Large intestine (tissue), 3 donors: ENCODE measurements around the gene NELFCD. TPM values are rescaled to one million over a fixed set of nuclear protein-coding genes. Genes with fewer than 3 reads are reported as not detected.

ENCODE experiments used
- DNase-seq, 2 donors: peaks; one replicate each; pipeline versions ENCODE4 v3.0.0 to v3.0.0-alpha.2; 2013
- H3K27ac ChIP-seq: one replicate; pipeline ENCODE4 v1.5.1; 2013; ENCODE audit warnings: low read length
- H3K27me3 ChIP-seq: 2 replicates; pipeline ENCODE4 v1.6.1; 2013; ENCODE audit warnings: low read length; ENCODE audit not compliant: control insufficient read depth, insufficient read depth
- H3K36me3 ChIP-seq: 2 replicates; pipeline ENCODE4 v1.6.1; 2013; ENCODE audit warnings: low read length; ENCODE audit not compliant: control insufficient read depth, insufficient read depth
- H3K4me1 ChIP-seq: one replicate; pipeline ENCODE4 v1.6.1; 2013; ENCODE audit warnings: low read length; ENCODE audit not compliant: control insufficient read depth, insufficient read depth
- H3K4me3 ChIP-seq: one replicate; pipeline ENCODE4 v1.5.1; 2013; ENCODE audit warnings: low read length
- H3K9me3 ChIP-seq: one replicate; pipeline ENCODE4 v1.6.1; 2013; ENCODE audit warnings: mild to moderate bottlenecking, low read depth, low read length, moderate library complexity; ENCODE audit not compliant: control insufficient read depth
- WGBS: methylation state at CpG from one replicate; pipeline ENCODE4 v1.1.5; 2013; ENCODE audit warnings: low lambda C conversion rate; ENCODE audit not compliant: insufficient coverage; 5-methylcytosine and 5-hydroxymethylcytosine counted together
- polyA plus RNA-seq: library from polyadenylated mRNA; unstranded; fragments of 120-200 nt; gene quantifications from one replicate; pipeline ENCODE4 v1.2.1, GENCODE V29; 2013

NELFCD gene
- polyA plus RNA-seq, 1 donor: 82.0 TPM

DNA sequence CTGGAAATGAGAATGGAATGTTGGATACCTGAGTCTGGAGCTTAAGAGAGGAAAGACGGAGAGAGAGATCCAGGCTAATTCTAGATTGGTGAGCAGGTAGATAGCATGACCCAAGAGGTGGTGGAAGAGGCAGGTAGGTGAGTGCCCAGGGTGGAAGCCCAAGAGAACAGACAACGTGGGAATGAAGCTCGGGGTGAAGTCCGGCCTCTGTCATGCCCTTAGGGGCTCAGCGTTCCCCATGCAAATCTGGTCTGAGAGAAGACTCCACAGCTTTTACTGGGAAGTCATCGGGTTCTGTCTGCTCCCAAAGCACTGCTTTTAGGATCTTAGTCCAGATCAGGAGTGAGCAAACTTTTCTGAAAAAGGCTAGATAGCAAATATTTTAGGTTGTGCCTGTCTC, 3.6 kb downstream of the NELFCD start:
- H3K27ac ChIP-seq: no peak overlapping the region
- H3K4me1 ChIP-seq: peaks cover 4% of the 10 kb centered on the region
- WGBS: 100% methylated on average over 1 of the region's 6 CpGs
- H3K36me3 ChIP-seq: peaks cover 39% of the 10 kb centered on the region
- no peaks in the 10 kb centered on the region for H3K9me3 ChIP-seq
- H3K4me3 ChIP-seq: no peak overlapping the region
- DNase-seq: no peak
- no peaks in the 10 kb centered on the region for H3K27me3 ChIP-seq

DNA sequence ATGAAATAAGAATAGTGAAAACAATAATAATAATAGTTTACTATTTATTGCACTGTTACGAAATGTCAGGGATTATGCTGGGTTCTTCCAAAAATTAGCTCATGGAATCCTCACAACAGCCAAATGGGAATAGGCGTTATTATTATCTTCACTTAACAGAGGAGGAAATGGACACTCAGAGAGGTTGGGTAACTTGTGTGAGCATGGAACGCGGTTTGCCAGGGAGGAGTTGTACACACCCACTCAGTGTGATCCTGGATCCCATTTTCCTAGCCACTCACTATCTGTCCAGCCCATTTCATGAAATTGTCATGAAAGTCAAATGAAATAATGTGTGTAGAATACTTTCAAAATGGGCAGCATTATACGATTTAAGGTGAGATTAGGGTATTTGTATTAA, 4.6 kb downstream of the NELFCD start:
- WGBS: no CpG with 5 or more reads among the region's 5 CpGs
- H3K4me1 ChIP-seq: peaks cover 4% of the 10 kb centered on the region
- no peak for DNase-seq
- H3K4me3 ChIP-seq: no peak overlapping the region
- peaks cover 48% of the 10 kb centered on the region for H3K36me3 ChIP-seq
- no peak overlapping the region for H3K27ac ChIP-seq
- no peaks in the 10 kb centered on the region for H3K9me3 ChIP-seq
- H3K27me3 ChIP-seq: no peaks in the 10 kb centered on the region

DNA sequence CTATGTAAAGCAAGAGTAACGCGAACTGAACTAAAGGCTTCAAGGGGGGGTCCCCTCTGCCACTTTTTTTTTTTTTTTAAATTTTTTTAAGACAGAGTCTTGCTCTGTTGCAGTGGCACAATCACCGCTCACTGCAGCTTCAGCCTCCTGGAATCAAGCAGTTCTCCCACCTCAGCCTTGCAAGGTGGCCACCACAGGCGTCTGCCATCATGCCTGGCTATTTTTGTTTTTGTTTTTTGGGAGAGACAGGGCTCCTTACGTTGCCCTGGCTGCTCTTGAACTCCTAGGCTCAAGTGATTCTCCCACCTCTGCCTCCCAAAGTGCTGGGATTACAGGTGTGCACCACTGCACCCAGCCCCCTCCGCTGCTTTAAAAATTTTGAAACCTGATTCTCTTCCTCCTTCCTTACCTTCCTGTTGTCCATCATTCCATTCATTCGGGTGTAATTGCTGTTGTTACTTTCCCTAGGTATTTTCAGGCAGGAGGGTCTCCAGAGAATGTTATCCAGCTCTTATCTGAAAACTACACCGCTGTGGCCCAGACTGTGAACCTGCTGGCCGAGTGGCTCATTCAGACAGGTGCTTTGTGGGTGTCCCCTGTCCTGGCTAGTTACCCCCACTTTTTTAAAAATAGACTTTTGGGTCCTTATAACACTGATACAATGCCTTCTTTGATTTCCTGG, 5.4 kb downstream of the NELFCD start:
- WGBS: 100% methylated on average over 1 of the region's 9 CpGs
- H3K4me1 ChIP-seq: peaks cover 4% of the 10 kb centered on the region
- peaks cover 55% of the 10 kb centered on the region for H3K36me3 ChIP-seq
- H3K27me3 ChIP-seq: no peaks in the 10 kb centered on the region
- H3K9me3 ChIP-seq: no peaks in the 10 kb centered on the region
- H3K27ac ChIP-seq: no peak overlapping the region
- H3K4me3 ChIP-seq: no peak overlapping the region
- no peak for DNase-seq

DNA sequence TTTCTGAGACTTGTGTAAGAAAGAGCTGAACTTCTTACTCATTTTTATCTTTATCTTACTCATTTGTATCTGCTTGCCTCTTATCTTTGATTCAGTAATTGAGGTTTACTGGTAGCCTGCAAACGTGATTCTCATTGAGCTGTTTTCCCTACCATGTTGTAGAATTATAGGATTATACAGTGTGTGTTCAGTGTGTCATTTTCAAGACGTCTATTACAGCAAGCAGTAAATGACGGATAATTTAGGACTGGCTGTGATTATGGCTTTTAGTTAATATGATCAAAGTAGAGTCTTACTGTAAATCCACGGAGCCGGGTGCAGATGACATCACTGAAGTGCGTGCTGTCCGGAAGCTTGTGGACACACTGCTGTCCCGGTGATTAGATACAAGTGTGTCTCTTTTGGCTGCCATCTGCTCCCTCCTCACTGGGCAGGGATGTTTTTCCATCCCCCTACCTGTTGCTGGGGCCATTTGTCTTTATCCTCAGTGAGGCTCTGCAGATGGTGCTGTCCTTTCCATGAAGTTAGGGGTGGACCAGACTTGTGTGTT, 6.0 kb downstream of the NELFCD start:
- Histone ChIP-seq H3K4me1 (peaks cover 4% of the 10 kb centered on the region), H3K4me3 (no peak overlapping the region), H3K36me3 (peaks cover 60% of the 10 kb centered on the region), H3K9me3 (no peaks in the 10 kb centered on the region), H3K27ac (no peak overlapping the region), H3K27me3 (no peaks in the 10 kb centered on the region)
- no peak for DNase-seq
- 70% methylated on average over 3 of the region's 8 CpGs for WGBS

DNA sequence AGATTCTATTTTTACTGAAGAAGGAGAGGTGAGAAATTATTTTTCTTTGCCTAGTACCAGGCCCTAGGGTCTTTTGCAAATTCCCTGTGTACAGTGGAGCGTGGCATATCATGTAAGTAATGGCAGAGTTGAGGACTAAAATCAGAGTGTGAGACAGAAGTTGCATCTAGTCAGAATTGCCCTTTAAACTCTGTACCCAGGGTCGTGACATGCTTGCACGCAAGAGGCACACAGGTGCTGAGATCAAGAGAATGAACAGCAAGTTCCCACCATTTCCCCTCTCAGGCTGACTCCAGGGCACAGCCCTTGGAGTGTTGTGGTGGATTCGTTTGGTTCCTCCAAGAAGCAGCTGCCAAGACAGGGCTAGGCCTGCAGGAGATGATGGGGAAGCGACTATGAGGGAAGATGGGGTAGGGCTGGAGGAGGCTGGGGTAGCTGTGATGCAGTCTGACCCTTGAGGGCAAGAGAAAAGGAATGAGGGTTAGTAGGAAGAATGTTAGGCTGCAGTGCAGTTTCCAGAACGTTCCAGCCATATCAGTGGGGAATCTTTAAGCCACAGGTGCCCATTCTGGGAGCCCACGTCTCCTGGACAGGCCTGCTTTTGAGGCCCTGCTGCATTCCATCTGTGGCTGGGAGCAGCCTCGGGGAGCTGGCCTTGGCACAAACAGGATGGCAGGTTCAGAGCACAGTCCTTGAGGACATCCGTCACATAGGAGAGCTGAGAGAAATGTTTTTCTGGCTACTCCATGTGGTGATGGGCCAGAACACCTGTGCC, 6.9 kb downstream of the NELFCD start:
- H3K4me1 ChIP-seq: no peaks in the 10 kb centered on the region
- H3K27ac ChIP-seq: no peak overlapping the region
- DNase-seq: no peak
- no peaks in the 10 kb centered on the region for H3K27me3 ChIP-seq
- no peaks in the 10 kb centered on the region for H3K9me3 ChIP-seq
- no CpG with 5 or more reads among the region's 9 CpGs for WGBS
- H3K4me3 ChIP-seq: no peak overlapping the region
- peaks cover 69% of the 10 kb centered on the region for H3K36me3 ChIP-seq

DNA sequence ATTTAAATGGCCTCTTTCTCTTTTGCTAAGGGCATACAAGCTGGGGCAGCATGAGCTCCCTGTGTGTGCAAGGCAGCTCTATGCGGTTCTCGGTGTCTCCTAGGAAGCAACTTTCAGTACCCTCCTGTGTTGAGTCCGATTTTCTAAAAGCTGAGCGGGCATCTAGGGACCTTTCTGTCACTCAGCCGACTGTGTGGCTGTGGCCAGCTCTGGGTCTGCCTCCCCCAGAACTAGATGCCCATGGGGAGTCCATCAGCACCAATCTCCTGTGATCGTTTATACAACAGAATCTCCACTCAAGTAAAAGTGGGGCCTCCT, 7.5 kb downstream of the NELFCD start:
- no peak for DNase-seq
- no peak overlapping the region for H3K4me3 ChIP-seq
- peaks cover 75% of the 10 kb centered on the region for H3K36me3 ChIP-seq
- H3K9me3 ChIP-seq: no peaks in the 10 kb centered on the region
- no peaks in the 10 kb centered on the region for H3K4me1 ChIP-seq
- H3K27me3 ChIP-seq: no peaks in the 10 kb centered on the region
- no CpG with 5 or more reads among the region's 6 CpGs for WGBS
- H3K27ac ChIP-seq: no peak overlapping the region

DNA sequence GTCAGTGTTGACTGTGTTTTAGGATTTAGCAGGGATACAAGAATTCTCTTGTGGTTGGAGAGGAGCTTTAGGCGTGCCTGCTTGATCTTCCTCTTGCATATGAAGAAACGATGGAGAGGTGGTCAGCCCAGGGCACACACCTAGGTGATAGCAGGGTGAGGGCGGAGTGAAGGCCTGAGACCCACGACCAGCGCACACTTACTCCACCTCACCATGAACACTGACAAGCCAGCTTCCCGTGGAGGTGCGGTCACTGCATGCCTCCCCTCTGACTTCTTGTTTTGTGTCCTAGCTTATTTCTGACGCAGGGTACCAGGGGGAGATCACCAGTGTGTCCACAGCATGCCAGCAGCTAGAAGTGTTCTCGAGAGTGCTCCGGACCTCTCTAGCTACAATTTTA, 8.1 kb downstream of the NELFCD start:
- Histone ChIP-seq H3K9me3 (no peaks in the 10 kb centered on the region), H3K27me3 (no peaks in the 10 kb centered on the region), H3K4me3 (no peak overlapping the region), H3K4me1 (no peaks in the 10 kb centered on the region), H3K27ac (no peak overlapping the region), H3K36me3 (peaks cover 81% of the 10 kb centered on the region)
- WGBS: no CpG with 5 or more reads among the region's 10 CpGs
- DNase-seq: no peak

DNA sequence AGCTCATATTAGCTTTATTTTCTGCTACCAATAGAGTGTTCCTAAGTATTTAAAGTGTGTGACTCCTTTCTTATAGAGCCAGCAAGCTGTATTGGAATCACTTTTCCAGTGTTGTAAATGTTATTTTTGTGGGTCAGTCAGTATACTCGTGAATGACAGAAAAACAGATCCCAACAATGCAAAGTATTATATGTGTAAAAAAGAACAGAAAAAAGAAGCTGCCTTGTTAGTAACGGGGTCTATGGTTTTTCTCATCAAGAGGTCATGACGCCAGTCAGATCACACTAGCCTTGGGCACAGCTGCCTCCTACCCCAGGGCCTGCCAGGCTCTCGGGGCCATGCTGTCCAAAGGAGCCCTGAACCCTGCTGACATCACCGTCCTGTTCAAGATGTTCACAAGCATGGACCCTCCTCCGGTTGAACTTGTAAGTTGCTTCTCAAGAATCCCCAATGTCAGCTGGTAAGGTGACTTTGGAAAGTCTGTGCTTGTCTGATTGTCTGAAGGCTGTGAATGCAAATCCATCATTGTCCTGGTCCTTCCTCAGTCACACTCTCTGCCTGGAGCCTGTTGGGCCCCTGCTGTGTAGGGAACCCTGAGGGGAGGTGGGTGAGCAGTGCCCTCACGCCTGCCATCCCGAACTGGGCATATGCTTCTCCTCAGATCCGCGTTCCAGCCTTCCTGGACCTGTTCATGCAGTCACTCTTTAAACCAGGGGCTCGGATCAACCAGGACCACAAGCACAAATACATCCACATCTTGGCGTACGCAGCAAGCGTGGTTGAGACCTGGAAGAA, 9.8 kb downstream of the NELFCD start:
- no CpG with 5 or more reads among the region's 14 CpGs for WGBS
- H3K4me3 ChIP-seq: no peak overlapping the region
- no peak overlapping the region for H3K27ac ChIP-seq
- H3K9me3 ChIP-seq: no peaks in the 10 kb centered on the region
- H3K27me3 ChIP-seq: no peaks in the 10 kb centered on the region
- peaks cover 94% of the 10 kb centered on the region for H3K36me3 ChIP-seq
- H3K4me1 ChIP-seq: no peaks in the 10 kb centered on the region
- DNase-seq: no peak

DNA sequence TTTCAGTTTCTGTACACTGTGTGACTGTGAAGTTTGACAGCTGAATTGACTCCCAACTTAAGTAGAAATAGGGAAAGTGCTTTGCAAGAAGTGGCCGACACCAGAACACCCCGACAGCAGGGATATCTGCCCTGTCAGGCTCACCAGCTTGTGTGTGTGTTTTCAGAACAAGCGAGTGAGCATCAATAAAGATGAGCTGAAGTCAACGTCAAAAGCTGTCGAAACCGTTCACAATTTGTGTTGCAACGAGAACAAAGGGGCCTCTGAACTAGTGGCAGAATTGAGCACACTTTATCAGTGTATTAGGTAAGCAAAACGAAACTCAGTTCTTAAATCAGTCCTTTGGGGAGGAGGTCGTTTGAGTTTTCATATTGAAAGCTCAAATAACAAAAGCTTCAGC, 10.7 kb downstream of the NELFCD start:
- no peaks in the 10 kb centered on the region for H3K9me3 ChIP-seq
- WGBS: 57% methylated on average over 2 of the region's 9 CpGs
- H3K4me1 ChIP-seq: no peaks in the 10 kb centered on the region
- no peak for DNase-seq
- H3K4me3 ChIP-seq: no peak overlapping the region
- H3K27ac ChIP-seq: no peak overlapping the region
- H3K27me3 ChIP-seq: no peaks in the 10 kb centered on the region
- peaks cover 95% of the 10 kb centered on the region for H3K36me3 ChIP-seq

DNA sequence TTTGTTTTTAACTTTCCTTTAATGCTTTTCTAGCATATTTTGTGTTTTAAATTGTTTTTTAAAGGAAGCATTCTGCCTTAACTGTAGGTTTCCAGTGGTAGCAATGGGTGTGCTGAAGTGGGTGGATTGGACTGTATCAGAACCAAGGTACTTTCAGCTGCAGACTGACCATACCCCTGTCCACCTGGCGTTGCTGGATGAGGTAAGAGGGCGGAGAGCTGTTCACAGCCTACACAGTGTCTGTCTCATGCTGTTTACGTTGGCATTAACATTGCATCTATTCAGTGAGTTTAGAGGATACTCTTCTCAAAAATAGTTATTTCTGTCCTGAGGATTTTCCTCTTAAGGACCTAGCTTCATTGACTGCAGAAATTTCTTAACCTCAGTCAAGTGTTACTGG, 11.9 kb downstream of the NELFCD start:
- Histone ChIP-seq H3K9me3 (no peaks in the 10 kb centered on the region), H3K27me3 (no peaks in the 10 kb centered on the region), H3K4me1 (no peaks in the 10 kb centered on the region), H3K4me3 (no peak overlapping the region), H3K27ac (no peak overlapping the region), H3K36me3 (peaks cover 94% of the 10 kb centered on the region)
- WGBS: no CpG with 5 or more reads among the region's 3 CpGs
- no peak for DNase-seq
